KMS-11 (cell line): ENCODE results near the gene SLC9A9.

Experiments
- H2AFZ ChIP-seq: fragments of 200-600 bp; sonication (generic); 2 replicates; pipeline ENCODE4 v1.6.1; 2016; ENCODE audit warnings: antibody characterized with exemption, mixed run types, low read depth
- H3K27ac ChIP-seq: fragments of 200-600 bp; sonication (generic); 2 replicates; pipeline ENCODE4 v1.6.1; 2016; ENCODE audit warnings: mild to moderate bottlenecking, mixed run types
- H3K27me3 ChIP-seq: fragments of 200-600 bp; sonication (generic); 2 replicates; pipeline ENCODE4 v1.6.1; 2017; ENCODE audit warnings: mild to moderate bottlenecking, low read depth, mixed run types, moderate library complexity; ENCODE audit not compliant: insufficient read depth
- H3K36me3 ChIP-seq: fragments of 200-600 bp; sonication (generic); 2 replicates; pipeline ENCODE4 v1.6.1; 2017; ENCODE audit warnings: mild to moderate bottlenecking, mixed run types; ENCODE audit not compliant: insufficient read depth
- H3K4me1 ChIP-seq: fragments of 200-600 bp; sonication (generic); 2 replicates; pipeline ENCODE4 v1.6.1; 2016; ENCODE audit warnings: mild to moderate bottlenecking, low read depth, mixed run types; ENCODE audit not compliant: poor library complexity, severe bottlenecking
- H3K4me2 ChIP-seq: fragments of 200-600 bp; sonication (generic); 2 replicates; pipeline ENCODE4 v1.7.0; 2016; ENCODE audit warnings: mild to moderate bottlenecking, mixed run types
- H3K4me3 ChIP-seq: fragments of 200-600 bp; sonication (generic); IDR thresholded peaks from 2 replicates; pipeline ENCODE4 v1.6.1; 2017; ENCODE audit warnings: low read depth, low read length, mixed read lengths; ENCODE audit not compliant: insufficient read depth
- H3K79me2 ChIP-seq: fragments of 200-600 bp; sonication (generic); 2 replicates; pipeline ENCODE4 v1.6.1; 2016; ENCODE audit warnings: low read depth, mixed run types; ENCODE audit not compliant: insufficient read depth
- H3K9ac ChIP-seq: fragments of 200-600 bp; sonication (generic); 2 replicates; pipeline ENCODE4 v1.6.1; 2016; ENCODE audit warnings: mild to moderate bottlenecking, mixed run types
- H4K20me1 ChIP-seq: fragments of 200-600 bp; sonication (generic); 2 replicates; pipeline ENCODE4 v1.6.1; 2016; ENCODE audit warnings: mild to moderate bottlenecking, mixed run types; ENCODE audit not compliant: insufficient read depth
- CTCF ChIP-seq: fragments of 200-600 bp; sonication (generic); conservative IDR thresholded peaks from 2 replicates; pipeline ENCODE4 v1.6.1; 2017; ENCODE audit warnings: low read depth, mild to moderate bottlenecking, antibody characterized with exemption, low read length, moderate library complexity, mixed read lengths

Gene SLC9A9

GRCh38 chr3:143276592-143276991, 571.7 kb downstream of the SLC9A9 start:
- no peaks in the 10 kb centered on the region for H3K27me3 ChIP-seq
- no peak overlapping the region for H3K4me2 ChIP-seq

GRCh38 chr3:143273975-143274690, 574.1 kb downstream of the SLC9A9 start:
- no peak for TF ChIP-seq CTCF
- H3K4me1 ChIP-seq, result no peaks in the 10 kb centered on the region
- no peak overlapping the region for H3K9ac ChIP-seq
- H4K20me1 ChIP-seq, result no peaks in the 10 kb centered on the region
- no peak overlapping the region for H3K4me3 ChIP-seq
- H3K36me3 ChIP-seq, result no peaks in the 10 kb centered on the region
- no peak overlapping the region for H3K4me2 ChIP-seq
- H3K27me3 ChIP-seq, result no peaks in the 10 kb centered on the region
- H2AFZ ChIP-seq, result no peak overlapping the region
- H3K79me2 ChIP-seq, result no peaks in the 10 kb centered on the region
- no peak overlapping the region for H3K27ac ChIP-seq

More at GRCh38 chr3:143276592-143276991, 571.7 kb downstream of the SLC9A9 start:
- H3K4me3 ChIP-seq, result no peak overlapping the region
- no peak overlapping the region for H3K27ac ChIP-seq
- H3K4me1 ChIP-seq, result no peaks in the 10 kb centered on the region
- H4K20me1 ChIP-seq, result no peaks in the 10 kb centered on the region
- H2AFZ ChIP-seq, result no peak overlapping the region
- TF ChIP-seq CTCF, result no peak
- H3K79me2 ChIP-seq, result no peaks in the 10 kb centered on the region
- H3K36me3 ChIP-seq, result no peaks in the 10 kb centered on the region
- no peak overlapping the region for H3K9ac ChIP-seq

- H3K4me2 ChIP-seq, result no peak overlapping the region
- no peak for TF ChIP-seq CTCF
- no peaks in the 10 kb centered on the region for H3K27me3 ChIP-seq
- H4K20me1 ChIP-seq, result no peaks in the 10 kb centered on the region
- H3K36me3 ChIP-seq, result no peaks in the 10 kb centered on the region
- no peak overlapping the region for H2AFZ ChIP-seq
- H3K79me2 ChIP-seq, result no peaks in the 10 kb centered on the region
- H3K9ac ChIP-seq, result no peak overlapping the region
- no peak overlapping the region for H3K27ac ChIP-seq
- H3K4me3 ChIP-seq, result no peak overlapping the region
- peaks cover 17% of the 10 kb centered on the region for H3K4me1 ChIP-seq
Measured at GRCh38 chr3:143271136-143271535, 577.1 kb downstream of the SLC9A9 start.

- no peak overlapping the region for H3K4me2 ChIP-seq
- no peaks in the 10 kb centered on the region for H3K79me2 ChIP-seq
- no peak for TF ChIP-seq CTCF
- no peak overlapping the region for H3K4me3 ChIP-seq
- no peaks in the 10 kb centered on the region for H4K20me1 ChIP-seq
- no peak overlapping the region for H3K9ac ChIP-seq
- H3K27me3 ChIP-seq, result no peaks in the 10 kb centered on the region
- H3K36me3 ChIP-seq, result no peaks in the 10 kb centered on the region
- no peak overlapping the region for H2AFZ ChIP-seq
- no peak overlapping the region for H3K27ac ChIP-seq
- peaks cover 17% of the 10 kb centered on the region for H3K4me1 ChIP-seq
Measured at GRCh38 chr3:143269741-143270140, 578.5 kb downstream of the SLC9A9 start.
